ENCODE data around the gene PSMD8.

The PSMD8 gene

GRCh38 chr19:38373907-38374331 is 452 bp upstream of the PSMD8 start:
- TF ChIP-seq CTCF (IDR thresholded peaks at IDR 0.05; ENCODE audit: borderline replicate concordance, insufficient read depth, low read depth, low read length): no peak
- peak overlapping the region; percentile 49 for H3K4me3 ChIP-seq (ENCODE audit: low read depth, low read length)

GRCh38 chr19:38375098-38375493 is 725 bp downstream of the PSMD8 start:
- no peak for TF ChIP-seq CTCF (IDR thresholded peaks at IDR 0.05; ENCODE audit: borderline replicate concordance, insufficient read depth, low read depth, low read length)
- peak overlapping the region; percentile 90 for H3K4me3 ChIP-seq (ENCODE audit: low read depth, low read length)

- peak overlapping the region; percentile 90 for H3K4me3 ChIP-seq (ENCODE audit: low read depth, low read length)
- no peak for TF ChIP-seq CTCF (IDR thresholded peaks at IDR 0.05; ENCODE audit: borderline replicate concordance, insufficient read depth, low read depth, low read length)
Observed at GRCh38 chr19:38375748-38376147, 1.4 kb downstream of the PSMD8 start.

GRCh38 chr19:38376576-38376975 is 2.2 kb downstream of the PSMD8 start:
- TF ChIP-seq CTCF (IDR thresholded peaks at IDR 0.05; ENCODE audit: borderline replicate concordance, insufficient read depth, low read depth, low read length): no peak
- H3K4me3 ChIP-seq (ENCODE audit: low read depth, low read length): no peak overlapping the region

GRCh38 chr19:38377052-38377451 is 2.7 kb downstream of the PSMD8 start:
- no peak overlapping the region for H3K4me3 ChIP-seq (ENCODE audit: low read depth, low read length)
- no peak for TF ChIP-seq CTCF (IDR thresholded peaks at IDR 0.05; ENCODE audit: borderline replicate concordance, insufficient read depth, low read depth, low read length)

- TF ChIP-seq CTCF (IDR thresholded peaks at IDR 0.05; ENCODE audit: borderline replicate concordance, insufficient read depth, low read depth, low read length): no peak
- no peak overlapping the region for H3K4me3 ChIP-seq (ENCODE audit: low read depth, low read length)
Observed at GRCh38 chr19:38378866-38379265, 4.5 kb downstream of the PSMD8 start.

GRCh38 chr19:38381138-38381537 is 6.8 kb downstream of the PSMD8 start:
- no peak overlapping the region for H3K4me3 ChIP-seq (ENCODE audit: low read depth, low read length)
- no peak for TF ChIP-seq CTCF (IDR thresholded peaks at IDR 0.05; ENCODE audit: borderline replicate concordance, insufficient read depth, low read depth, low read length)

All from GM12875 (cell line).